ENCODE measurements around the gene GTF3A. TPM values are rescaled to one million over a fixed set of nuclear protein-coding genes. Genes with fewer than 3 reads are reported as not detected.

Gene GTF3A
- total and polyA plus RNA-seq, 4 donors, result 66.4 to 144 (median 96.7) TPM

DNA sequence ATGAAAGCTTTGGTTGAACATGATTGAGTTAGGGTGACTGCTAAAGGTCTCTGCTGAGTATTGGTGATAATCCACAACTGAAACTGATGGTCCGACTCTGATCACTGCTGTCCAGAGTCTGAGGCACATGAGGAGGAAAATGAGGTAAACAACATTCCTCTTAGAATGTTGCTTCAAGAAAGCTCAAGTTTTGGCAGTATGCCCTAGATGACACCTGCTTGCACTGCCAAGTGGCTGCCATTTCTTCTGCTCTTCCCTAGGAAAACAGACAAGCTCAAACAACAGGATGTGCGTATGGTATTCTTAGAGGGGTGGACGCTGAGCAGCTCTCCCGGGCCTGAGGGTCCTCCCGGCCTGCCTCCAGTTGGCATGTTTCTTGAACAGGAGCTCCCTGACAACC lies 41.2 kb downstream of the GTF3A start:
- Histone ChIP-seq H3K27ac (ENCODE audit: low read depth in 1 of 2, low read length in 2 of 2) (no peak overlapping the region), H3K27me3 (ENCODE audit: control insufficient read depth in 4 of 4, insufficient read depth in 4 of 4, low read length in 3 of 4) (no peaks in the 10 kb centered on the region), H3K4me3 (ENCODE audit: low read depth in 1 of 3, low read length in 3 of 3) (no peak overlapping the region), H3K4me1 (ENCODE audit: control insufficient read depth in 4 of 4, insufficient read depth in 4 of 4, low read length in 3 of 4) (no peaks in the 10 kb centered on the region), H3K9ac (ENCODE audit: low read depth in 1 of 2, low read length in 2 of 2) (no peak overlapping the region), H3K9me3 (ENCODE audit: control insufficient read depth in 4 of 4, low read length in 3 of 4) (no peaks in the 10 kb centered on the region), H3K36me3 (ENCODE audit: control insufficient read depth in 4 of 4, insufficient read depth in 3 of 4, low read depth in 1 of 4, low read length in 3 of 4) (no peaks in the 10 kb centered on the region)
- TF ChIP-seq HNF4A (conservative IDR thresholded peaks at IDR 0.05), result no peak
- no peak for TF ChIP-seq GABPA (IDR thresholded peaks at IDR 0.05 in 1 of 2, conservative IDR thresholded peaks at IDR 0.05 in 1 of 2)
- TF ChIP-seq YY1 (IDR thresholded peaks at IDR 0.05), result no peak
- TF ChIP-seq FOXA2 (IDR thresholded peaks at IDR 0.05), result no peak
- no peak for TF ChIP-seq FOXA1 (IDR thresholded peaks at IDR 0.05)
- no peak for TF ChIP-seq SP1 (IDR thresholded peaks at IDR 0.05)
- TF ChIP-seq JUND (IDR thresholded peaks at IDR 0.05), result no peak
- no peak for TF ChIP-seq EGR1 (IDR thresholded peaks at IDR 0.05; ENCODE audit: low read depth in 2 of 2)
- TF ChIP-seq, protein P1, sequence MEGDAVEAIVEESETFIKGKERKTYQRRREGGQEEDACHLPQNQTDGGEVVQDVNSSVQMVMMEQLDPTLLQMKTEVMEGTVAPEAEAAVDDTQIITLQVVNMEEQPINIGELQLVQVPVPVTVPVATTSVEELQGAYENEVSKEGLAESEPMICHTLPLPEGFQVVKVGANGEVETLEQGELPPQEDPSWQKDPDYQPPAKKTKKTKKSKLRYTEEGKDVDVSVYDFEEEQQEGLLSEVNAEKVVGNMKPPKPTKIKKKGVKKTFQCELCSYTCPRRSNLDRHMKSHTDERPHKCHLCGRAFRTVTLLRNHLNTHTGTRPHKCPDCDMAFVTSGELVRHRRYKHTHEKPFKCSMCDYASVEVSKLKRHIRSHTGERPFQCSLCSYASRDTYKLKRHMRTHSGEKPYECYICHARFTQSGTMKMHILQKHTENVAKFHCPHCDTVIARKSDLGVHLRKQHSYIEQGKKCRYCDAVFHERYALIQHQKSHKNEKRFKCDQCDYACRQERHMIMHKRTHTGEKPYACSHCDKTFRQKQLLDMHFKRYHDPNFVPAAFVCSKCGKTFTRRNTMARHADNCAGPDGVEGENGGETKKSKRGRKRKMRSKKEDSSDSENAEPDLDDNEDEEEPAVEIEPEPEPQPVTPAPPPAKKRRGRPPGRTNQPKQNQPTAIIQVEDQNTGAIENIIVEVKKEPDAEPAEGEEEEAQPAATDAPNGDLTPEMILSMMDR (IDR thresholded peaks at IDR 0.05; ENCODE audit: low read depth, low read length, missing input control), result no peak
- no peak for DNase-seq (ENCODE audit: low spot score)
- 87% methylated on average over 5 of the region's 5 CpGs for WGBS

DNA sequence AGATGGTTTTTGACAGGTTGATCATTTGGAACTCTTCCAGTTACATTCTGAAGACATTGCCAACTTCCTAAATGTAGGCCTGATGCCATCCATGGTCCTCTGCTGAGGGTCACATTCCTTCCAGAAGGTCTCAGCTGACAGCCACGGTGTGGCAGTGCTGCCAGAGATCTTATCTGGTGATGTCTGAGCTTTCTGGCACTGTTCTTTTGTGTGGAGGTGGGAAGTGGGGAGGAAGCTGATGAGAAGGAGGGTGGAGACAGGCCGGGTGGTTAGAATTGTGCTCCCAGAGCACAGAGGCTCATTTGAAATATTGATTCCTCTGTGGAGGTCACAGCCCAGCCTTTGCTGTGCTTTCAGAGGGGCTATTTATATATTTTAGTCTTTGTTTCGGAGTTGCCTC lies 42.1 kb downstream of the GTF3A start:
- DNase-seq (ENCODE audit: low spot score), result no peak
- H3K27ac ChIP-seq (ENCODE audit: low read depth in 1 of 2, low read length in 2 of 2), result no peak overlapping the region
- TF ChIP-seq EGR1 (IDR thresholded peaks at IDR 0.05; ENCODE audit: low read depth in 2 of 2), result no peak
- TF ChIP-seq, protein P2, sequence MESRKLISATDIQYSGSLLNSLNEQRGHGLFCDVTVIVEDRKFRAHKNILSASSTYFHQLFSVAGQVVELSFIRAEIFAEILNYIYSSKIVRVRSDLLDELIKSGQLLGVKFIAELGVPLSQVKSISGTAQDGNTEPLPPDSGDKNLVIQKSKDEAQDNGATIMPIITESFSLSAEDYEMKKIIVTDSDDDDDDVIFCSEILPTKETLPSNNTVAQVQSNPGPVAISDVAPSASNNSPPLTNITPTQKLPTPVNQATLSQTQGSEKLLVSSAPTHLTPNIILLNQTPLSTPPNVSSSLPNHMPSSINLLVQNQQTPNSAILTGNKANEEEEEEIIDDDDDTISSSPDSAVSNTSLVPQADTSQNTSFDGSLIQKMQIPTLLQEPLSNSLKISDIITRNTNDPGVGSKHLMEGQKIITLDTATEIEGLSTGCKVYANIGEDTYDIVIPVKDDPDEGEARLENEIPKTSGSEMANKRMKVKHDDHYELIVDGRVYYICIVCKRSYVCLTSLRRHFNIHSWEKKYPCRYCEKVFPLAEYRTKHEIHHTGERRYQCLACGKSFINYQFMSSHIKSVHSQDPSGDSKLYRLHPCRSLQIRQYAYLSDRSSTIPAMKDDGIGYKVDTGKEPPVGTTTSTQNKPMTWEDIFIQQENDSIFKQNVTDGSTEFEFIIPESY (IDR thresholded peaks at IDR 0.05), result no peak
- TF ChIP-seq, protein P3, sequence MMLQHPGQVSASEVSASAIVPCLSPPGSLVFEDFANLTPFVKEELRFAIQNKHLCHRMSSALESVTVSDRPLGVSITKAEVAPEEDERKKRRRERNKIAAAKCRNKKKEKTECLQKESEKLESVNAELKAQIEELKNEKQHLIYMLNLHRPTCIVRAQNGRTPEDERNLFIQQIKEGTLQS (IDR thresholded peaks at IDR 0.05), result no peak
- H3K27me3 ChIP-seq (ENCODE audit: control insufficient read depth in 4 of 4, insufficient read depth in 4 of 4, low read length in 3 of 4), result no peaks in the 10 kb centered on the region
- WGBS, result 39% methylated on average over 3 of the region's 3 CpGs
- H3K36me3 ChIP-seq (ENCODE audit: control insufficient read depth in 4 of 4, insufficient read depth in 3 of 4, low read depth in 1 of 4, low read length in 3 of 4), result no peaks in the 10 kb centered on the region
- no peaks in the 10 kb centered on the region for H3K4me1 ChIP-seq (ENCODE audit: control insufficient read depth in 4 of 4, insufficient read depth in 4 of 4, low read length in 3 of 4)
- no peaks in the 10 kb centered on the region for H3K9me3 ChIP-seq (ENCODE audit: control insufficient read depth in 4 of 4, low read length in 3 of 4)
- no peak overlapping the region for H3K4me3 ChIP-seq (ENCODE audit: low read depth in 1 of 3, low read length in 3 of 3)
- no peak overlapping the region for H3K9ac ChIP-seq (ENCODE audit: low read depth in 1 of 2, low read length in 2 of 2)

DNA sequence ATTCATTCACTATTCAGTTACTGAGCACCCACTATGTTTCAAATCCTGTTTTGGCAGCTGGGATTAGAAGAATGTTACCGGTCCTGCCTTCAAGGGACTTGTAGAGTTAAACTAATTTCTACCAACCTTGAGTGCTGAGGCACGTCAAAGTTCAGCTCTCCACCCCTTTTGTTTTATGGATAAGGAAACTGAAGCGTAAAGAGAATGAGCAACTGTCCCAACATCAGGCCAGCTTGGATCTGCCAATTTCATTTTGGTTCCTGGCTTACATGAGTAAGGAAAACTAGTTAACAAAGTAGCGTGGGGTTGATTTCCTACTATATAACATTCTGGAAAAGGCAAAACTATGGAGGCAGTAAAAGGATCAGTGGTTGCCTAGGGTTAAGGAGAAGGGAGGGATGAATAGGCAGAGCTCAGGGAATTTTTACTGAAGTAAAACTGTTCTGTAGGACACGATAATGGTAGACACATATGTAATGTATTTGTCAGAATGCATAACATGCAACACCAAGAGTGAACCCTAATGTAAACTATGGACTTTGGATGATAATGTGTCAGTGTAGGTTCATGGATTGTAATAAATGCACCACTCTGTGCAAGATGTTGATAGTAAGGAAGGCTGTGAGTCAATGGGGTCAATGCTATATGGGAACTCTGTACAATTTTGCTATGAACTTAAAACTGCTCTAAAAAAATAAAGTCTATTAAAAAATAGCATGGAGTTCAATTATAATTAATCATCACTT lies 45.8 kb downstream of the GTF3A start:
- Histone ChIP-seq H3K9ac (ENCODE audit: low read depth in 1 of 2, low read length in 2 of 2) (no peak overlapping the region), H3K27me3 (ENCODE audit: control insufficient read depth in 4 of 4, insufficient read depth in 4 of 4, low read length in 3 of 4) (no peaks in the 10 kb centered on the region)
- WGBS, result 84% methylated on average over 5 of the region's 5 CpGs

More for the DNA sequence above, 45.8 kb downstream of the GTF3A start:
- no peak for DNase-seq (ENCODE audit: low spot score)
- H3K27ac ChIP-seq (ENCODE audit: low read depth in 1 of 2, low read length in 2 of 2), result no peak overlapping the region
- no peaks in the 10 kb centered on the region for H3K4me1 ChIP-seq (ENCODE audit: control insufficient read depth in 4 of 4, insufficient read depth in 4 of 4, low read length in 3 of 4)
- TF ChIP-seq FOXA1 (IDR thresholded peaks at IDR 0.05) (no peak), RAD21 (IDR thresholded peaks at IDR 0.05) (no peak), FOXA2 (IDR thresholded peaks at IDR 0.05) (no peak), JUND (IDR thresholded peaks at IDR 0.05) (no peak), HNF4A (conservative IDR thresholded peaks at IDR 0.05) (no peak), YY1 (IDR thresholded peaks at IDR 0.05) (no peak), SP1 (IDR thresholded peaks at IDR 0.05) (no peak)
- TF ChIP-seq, protein P2 (IDR thresholded peaks at IDR 0.05), result no peak
- TF ChIP-seq, protein P4, sequence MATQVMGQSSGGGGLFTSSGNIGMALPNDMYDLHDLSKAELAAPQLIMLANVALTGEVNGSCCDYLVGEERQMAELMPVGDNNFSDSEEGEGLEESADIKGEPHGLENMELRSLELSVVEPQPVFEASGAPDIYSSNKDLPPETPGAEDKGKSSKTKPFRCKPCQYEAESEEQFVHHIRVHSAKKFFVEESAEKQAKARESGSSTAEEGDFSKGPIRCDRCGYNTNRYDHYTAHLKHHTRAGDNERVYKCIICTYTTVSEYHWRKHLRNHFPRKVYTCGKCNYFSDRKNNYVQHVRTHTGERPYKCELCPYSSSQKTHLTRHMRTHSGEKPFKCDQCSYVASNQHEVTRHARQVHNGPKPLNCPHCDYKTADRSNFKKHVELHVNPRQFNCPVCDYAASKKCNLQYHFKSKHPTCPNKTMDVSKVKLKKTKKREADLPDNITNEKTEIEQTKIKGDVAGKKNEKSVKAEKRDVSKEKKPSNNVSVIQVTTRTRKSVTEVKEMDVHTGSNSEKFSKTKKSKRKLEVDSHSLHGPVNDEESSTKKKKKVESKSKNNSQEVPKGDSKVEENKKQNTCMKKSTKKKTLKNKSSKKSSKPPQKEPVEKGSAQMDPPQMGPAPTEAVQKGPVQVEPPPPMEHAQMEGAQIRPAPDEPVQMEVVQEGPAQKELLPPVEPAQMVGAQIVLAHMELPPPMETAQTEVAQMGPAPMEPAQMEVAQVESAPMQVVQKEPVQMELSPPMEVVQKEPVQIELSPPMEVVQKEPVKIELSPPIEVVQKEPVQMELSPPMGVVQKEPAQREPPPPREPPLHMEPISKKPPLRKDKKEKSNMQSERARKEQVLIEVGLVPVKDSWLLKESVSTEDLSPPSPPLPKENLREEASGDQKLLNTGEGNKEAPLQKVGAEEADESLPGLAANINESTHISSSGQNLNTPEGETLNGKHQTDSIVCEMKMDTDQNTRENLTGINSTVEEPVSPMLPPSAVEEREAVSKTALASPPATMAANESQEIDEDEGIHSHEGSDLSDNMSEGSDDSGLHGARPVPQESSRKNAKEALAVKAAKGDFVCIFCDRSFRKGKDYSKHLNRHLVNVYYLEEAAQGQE (IDR thresholded peaks at IDR 0.05), result no peak
- no peak overlapping the region for H3K4me3 ChIP-seq (ENCODE audit: low read depth in 1 of 3, low read length in 3 of 3)
- no peaks in the 10 kb centered on the region for H3K36me3 ChIP-seq (ENCODE audit: control insufficient read depth in 4 of 4, insufficient read depth in 3 of 4, low read depth in 1 of 4, low read length in 3 of 4)
- no peaks in the 10 kb centered on the region for H3K9me3 ChIP-seq (ENCODE audit: control insufficient read depth in 4 of 4, low read length in 3 of 4)

All from liver (tissue), 9 donors.